ENCODE measurements around the gene PLD4.

GRCh38 chr14:104939666-104940410 lies 15.2 kb downstream of the PLD4 start:
- no peak for TF ChIP-seq CTCF (IDR thresholded peaks at IDR 0.05)
- TF ChIP-seq PREB (CRISPR knock-in tag; IDR thresholded peaks at IDR 0.05; ENCODE audit: borderline replicate concordance): no peak
- TF ChIP-seq USF1 (CRISPR knock-in tag; IDR thresholded peaks at IDR 0.05): no peak

All from WTC11 (cell line).